NCI-H146 (cell line): ENCODE measurements around the gene GP1BB.

Source experiments
- DNase-seq: peaks from one replicate; lab custom pipeline; 2025; lab: John Stamatoyannopoulos, UW

The GP1BB gene

DNA sequence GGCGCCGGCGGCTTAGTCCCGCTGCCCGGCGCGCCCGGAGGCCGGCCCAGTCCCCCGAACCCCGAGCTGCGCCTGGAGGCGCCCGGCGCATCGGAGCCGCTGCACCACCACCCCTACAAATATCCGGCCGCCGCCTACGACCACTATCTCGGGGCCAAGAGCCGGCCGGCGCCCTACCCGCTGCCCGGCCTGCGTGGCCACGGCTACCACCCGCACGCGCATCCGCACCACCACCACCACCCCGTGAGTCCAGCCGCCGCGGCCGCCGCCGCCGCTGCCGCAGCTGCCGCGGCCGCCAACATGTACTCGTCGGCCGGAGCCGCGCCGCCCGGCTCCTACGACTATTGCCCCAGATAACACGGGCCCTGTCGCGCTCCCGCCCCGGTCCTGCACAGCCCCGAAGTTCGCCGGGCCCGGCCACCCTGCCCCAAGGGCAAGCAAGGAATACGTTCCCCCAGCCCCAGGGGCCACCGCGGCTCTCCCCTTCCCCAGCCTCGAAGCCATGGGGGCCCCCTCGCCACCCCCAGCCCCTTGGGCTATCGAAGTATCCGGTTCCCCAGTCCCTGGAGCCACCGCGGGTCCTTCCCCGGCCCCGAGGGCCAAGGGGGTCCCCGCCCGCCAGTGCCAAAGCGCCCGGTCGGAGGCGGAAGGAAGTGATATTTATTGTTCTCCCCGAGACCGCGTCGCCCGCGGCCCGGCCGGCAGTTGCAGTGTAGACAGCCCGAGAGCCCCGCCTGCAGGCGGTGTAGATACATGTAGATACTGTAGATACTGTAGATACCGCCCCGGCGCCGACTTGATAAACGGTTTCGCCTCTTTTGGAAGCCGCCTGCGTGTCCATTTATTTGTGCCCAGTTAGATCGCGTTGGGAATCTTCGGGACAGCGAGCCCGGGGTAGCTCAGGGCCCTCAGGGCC is 43.4 kb downstream of the GP1BB start:
- no peak for DNase-seq

- DNase-seq: no peak
Observed at GRCh38 chr22:19767427-19768341, 44.3 kb downstream of the GP1BB start.

GRCh38 chr22:19769393-19769715 is 46.0 kb downstream of the GP1BB start:
- DNase-seq: no peak

- DNase-seq: no peak
Observed at GRCh38 chr22:19770349-19771220, 47.2 kb downstream of the GP1BB start.

GRCh38 chr22:19772422-19772672 is 49.0 kb downstream of the GP1BB start:
- no peak for DNase-seq

DNA sequence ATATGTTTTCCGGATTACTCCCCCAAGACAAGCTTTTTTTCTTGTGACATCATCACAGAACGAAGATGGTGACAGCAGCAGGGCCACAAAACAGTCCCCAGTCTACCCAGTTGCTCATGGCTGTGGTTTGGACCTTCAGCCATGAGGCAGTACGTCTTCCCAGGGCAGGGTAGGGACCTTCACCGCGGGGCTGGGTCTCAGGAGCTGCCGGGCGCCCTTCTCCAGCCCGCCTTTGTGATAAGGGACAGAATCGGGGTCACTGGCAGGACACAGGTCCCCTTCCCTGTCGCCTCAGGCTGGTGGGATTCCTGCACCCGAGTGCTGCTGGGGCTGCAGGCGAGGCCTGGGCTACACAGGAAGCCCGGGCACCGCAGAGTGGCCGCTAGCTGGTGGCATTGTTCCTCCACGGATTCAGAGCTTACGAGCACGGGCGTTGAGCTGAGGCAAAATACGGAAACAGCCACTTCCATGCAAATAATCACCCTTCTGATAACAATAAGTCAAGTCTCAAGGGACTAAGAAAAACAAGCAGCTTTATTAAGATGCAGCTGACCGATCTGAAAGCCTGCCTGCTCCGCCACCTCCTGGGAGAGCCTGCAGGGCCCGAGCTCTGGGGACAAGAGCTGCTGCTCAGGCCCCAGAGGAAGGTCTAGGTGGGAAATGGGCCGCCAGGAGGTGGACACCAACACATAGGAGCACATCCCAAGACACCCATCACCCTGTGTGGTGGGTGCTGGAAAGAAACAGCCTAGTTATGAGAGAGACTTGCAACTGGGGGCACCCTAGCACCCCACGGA is 49.5 kb downstream of the GP1BB start:
- DNase-seq: no peak

GRCh38 chr22:19773470-19774040 is 50.2 kb downstream of the GP1BB start:
- DNase-seq: no peak
